HPDE6-E6E7 (cell line): Measurements from ENCODE around the gene GNAS-AS1.

Experiments used
- DNase-seq: peaks from one replicate; pipeline ENCODE4 v3.0.0; 2011; ENCODE audit warnings: missing footprints; ENCODE audit errors: extremely low spot score

Gene GNAS-AS1

GRCh38 chr20:58863044-58863790 lies 12.5 kb upstream of the GNAS-AS1 start:
- no peak for DNase-seq

GRCh38 chr20:58855506-58856389 lies 5.0 kb upstream of the GNAS-AS1 start:
- DNase-seq: peak; percentile 86

- DNase-seq: no peak
Measured at GRCh38 chr20:58854638-58855471, 4.2 kb upstream of the GNAS-AS1 start.

GRCh38 chr20:58853976-58854637 lies 3.4 kb upstream of the GNAS-AS1 start:
- no peak for DNase-seq

- DNase-seq: no peak
Measured at GRCh38 chr20:58853466-58853865, 2.8 kb upstream of the GNAS-AS1 start.

GRCh38 chr20:58852543-58853271 lies 2.0 kb upstream of the GNAS-AS1 start, which contains the start of gene GNAS:
TSS of gene GNAS (plus strand) at chr20:58852716.
- DNase-seq: peak; percentile 84

- no peak for DNase-seq
Measured at GRCh38 chr20:58851969-58852458, 1.3 kb upstream of the GNAS-AS1 start.

GRCh38 chr20:58851221-58851968 lies 693 bp upstream of the GNAS-AS1 start:
- no peak for DNase-seq

GRCh38 chr20:58847463-58847862 lies 3.2 kb downstream of the GNAS-AS1 start:
- DNase-seq: no peak

- no peak for DNase-seq
Measured at GRCh38 chr20:58845706-58846105, 5.0 kb downstream of the GNAS-AS1 start.

GRCh38 chr20:58843128-58843556 lies 7.6 kb downstream of the GNAS-AS1 start:
- no peak for DNase-seq

GRCh38 chr20:58842276-58842675 lies 8.4 kb downstream of the GNAS-AS1 start:
- no peak for DNase-seq

GRCh38 chr20:58841539-58842264 lies 9.0 kb downstream of the GNAS-AS1 start:
- DNase-seq: no peak

- DNase-seq: no peak
Measured at GRCh38 chr20:58840816-58841538, 9.7 kb downstream of the GNAS-AS1 start.

- DNase-seq: no peak
Measured at GRCh38 chr20:58839991-58840747, 10.5 kb downstream of the GNAS-AS1 start.

- DNase-seq: no peak
Measured at GRCh38 chr20:58839474-58839874, 11.2 kb downstream of the GNAS-AS1 start.

GRCh38 chr20:58838174-58838573 lies 12.5 kb downstream of the GNAS-AS1 start:
- no peak for DNase-seq

- no peak for DNase-seq
Measured at GRCh38 chr20:58837717-58838116, 13.0 kb downstream of the GNAS-AS1 start.
